ENCODE measurements around the gene PPP1R14C. TPM values are rescaled to one million over a fixed set of nuclear protein-coding genes. Genes with fewer than 3 reads are reported as not detected.

Gene PPP1R14C
- total and polyA plus RNA-seq, 10 of the 15 experiments (the other 5 are each of a cell fraction or from before 2014, with no cell fraction given), result 0.07 to 1.6 (median 0.13) TPM; not detected in 4

DNA sequence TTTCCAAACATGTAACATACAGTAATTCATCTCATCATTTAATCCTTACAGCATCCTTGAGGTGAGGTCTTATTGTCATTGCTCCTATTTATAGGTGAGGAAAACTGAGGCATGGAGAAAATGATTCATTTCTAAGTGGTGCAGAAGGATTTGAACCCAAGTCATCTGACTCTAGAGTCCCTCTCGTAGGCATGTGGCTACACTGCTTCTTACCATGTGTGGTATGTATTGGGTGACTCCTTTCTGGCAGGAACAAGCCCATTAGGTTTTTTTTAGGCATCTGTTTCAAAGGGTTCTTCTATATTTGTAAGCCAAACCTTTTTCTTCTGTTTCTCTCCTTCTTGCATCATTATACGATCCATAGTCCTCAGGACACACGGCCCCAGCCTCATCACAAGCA lies 94.8 kb downstream of the PPP1R14C start (continued):
- TF ChIP-seq MYB (IDR thresholded peaks at IDR 0.05; ENCODE audit: borderline replicate concordance, low read depth, low read length) (no peak), ATF7 (IDR thresholded peaks at IDR 0.05; ENCODE audit: low read depth) (no peak), CHD2 (IDR thresholded peaks at IDR 0.05; ENCODE audit: borderline replicate concordance, low read depth, low read length) (no peak)
- TF ChIP-seq, protein P1, sequence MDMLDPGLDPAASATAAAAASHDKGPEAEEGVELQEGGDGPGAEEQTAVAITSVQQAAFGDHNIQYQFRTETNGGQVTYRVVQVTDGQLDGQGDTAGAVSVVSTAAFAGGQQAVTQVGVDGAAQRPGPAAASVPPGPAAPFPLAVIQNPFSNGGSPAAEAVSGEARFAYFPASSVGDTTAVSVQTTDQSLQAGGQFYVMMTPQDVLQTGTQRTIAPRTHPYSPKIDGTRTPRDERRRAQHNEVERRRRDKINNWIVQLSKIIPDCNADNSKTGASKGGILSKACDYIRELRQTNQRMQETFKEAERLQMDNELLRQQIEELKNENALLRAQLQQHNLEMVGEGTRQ (IDR thresholded peaks at IDR 0.05; ENCODE audit: borderline replicate concordance, low read depth, low read length), result no peak

DNA sequence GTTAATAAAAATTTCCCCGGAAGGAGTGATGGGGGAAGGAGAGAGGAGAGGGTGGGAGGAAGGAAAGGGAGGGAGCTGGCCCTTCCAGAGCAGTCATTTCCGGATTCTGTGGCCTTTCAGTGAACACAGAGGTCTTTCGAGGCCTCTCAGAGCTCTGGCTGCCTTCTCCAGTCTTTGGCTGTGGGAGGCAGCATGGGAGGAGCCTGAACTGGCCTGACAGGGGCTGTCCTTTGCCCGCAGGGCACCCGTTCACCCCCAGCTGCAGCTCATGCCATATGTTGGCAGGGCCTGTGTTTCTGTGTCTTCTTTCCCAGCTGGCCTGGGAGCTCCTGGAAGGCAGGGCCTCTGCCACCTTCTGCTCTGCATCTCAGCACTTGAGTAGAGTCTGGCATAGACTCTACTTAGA lies 95.5 kb downstream of the PPP1R14C start:
- Histone ChIP-seq H3K79me2 (ENCODE audit: control insufficient read depth, insufficient read depth, low read length) (no peaks in the 10 kb centered on the region), H2AFZ (ENCODE audit: control insufficient read depth, low read depth, low read length) (no peak overlapping the region), H3K9me3 (replicated peaks; ENCODE audit: control insufficient read depth, insufficient read depth, low read length) (no peaks in the 10 kb centered on the region), H3K4me3 (no peak overlapping the region), H3K36me3 (ENCODE audit: control insufficient read depth in 2 of 2, insufficient read depth in 2 of 2, low read length in 1 of 2) (no peaks in the 10 kb centered on the region), H3K4me1 (ENCODE audit: control insufficient read depth, insufficient read depth, low read length) (no peaks in the 10 kb centered on the region), H3K27me3 (replicated peaks in 1 of 2; ENCODE audit: control insufficient read depth in 2 of 2, insufficient read depth in 2 of 2, low read length in 1 of 2) (peaks cover 0 to 2% of the 10 kb centered on the region in 2 experiments; a peak in 2 of 4 replicates), H4K20me1 (ENCODE audit: control insufficient read depth, insufficient read depth) (no peaks in the 10 kb centered on the region), H3K4me2 (ENCODE audit: control insufficient read depth, insufficient read depth) (no peak overlapping the region), H3K27ac (ENCODE audit: control insufficient read depth, insufficient read depth) (no peak overlapping the region), H3K9ac (ENCODE audit: control insufficient read depth, insufficient read depth, low read length) (no peak overlapping the region)
- ChIA-PET RAD21 (ENCODE audit: unreplicated experiment) (interaction anchor here (0.7 kb wide), 1 partner anchor 456 kb away, joined by 3 read pairs; no protein-coding TSS in a partner anchor), CTCF (interaction anchor here (0.9 kb wide), 1 partner anchor 9 kb away, joined by 3 read pairs; no protein-coding TSS in a partner anchor), SMC1A (ENCODE audit: uncharacterized antibody, unreplicated experiment) (no interaction called here), POLR2A (no interaction called here)
- no TSS peak for BruUV-seq (replicated peaks)
- ATAC-seq (peak; percentile 33), FAIRE-seq (no peak), DNase-seq (ENCODE audit: low read depth, low spot score) (no peak)
- intact Hi-C loops (cut with micrococcal nuclease; ENCODE audit: unreplicated experiment), result no loop called here
- 24% methylated on average over 5 of the region's 5 CpGs for WGBS (ENCODE audit: insufficient coverage, insufficient replicate concordance, low lambda C conversion rate, missing lambda C conversion rate)
- in situ Hi-C loops (cut with MboI), result no loop called here
- TF ChIP-seq PKNOX1 (IDR thresholded peaks at IDR 0.05) (no peak), MEF2A (IDR thresholded peaks at IDR 0.05; ENCODE audit: insufficient read depth, low read depth, low read length) (no peak), ETV6 (conservative IDR thresholded peaks at IDR 0.05 in 1 of 2, IDR thresholded peaks at IDR 0.05 in 1 of 2; ENCODE audit: borderline replicate concordance in 1 of 2, low read depth in 1 of 2) (no peak), CHD1 (IDR thresholded peaks at IDR 0.05; ENCODE audit: low read depth, low read length) (no peak), PAX5 (IDR thresholded peaks at IDR 0.05; ENCODE audit: borderline replicate concordance, low read depth, low read length) (no peak), POLR2AphosphoS2 (IDR thresholded peaks at IDR 0.05; ENCODE audit: low read depth, low read length) (no peak), ZSCAN29 (IDR thresholded peaks at IDR 0.05) (no peak), ELK1 (IDR thresholded peaks at IDR 0.05; ENCODE audit: low read depth, low read length) (no peak), NR2C2 (IDR thresholded peaks at IDR 0.05; ENCODE audit: borderline replicate concordance, control insufficient read depth, insufficient read length, low read depth) (no peak), GABPA (IDR thresholded peaks at IDR 0.05; ENCODE audit: low read depth) (no peak)
- TF ChIP-seq, protein P2, sequence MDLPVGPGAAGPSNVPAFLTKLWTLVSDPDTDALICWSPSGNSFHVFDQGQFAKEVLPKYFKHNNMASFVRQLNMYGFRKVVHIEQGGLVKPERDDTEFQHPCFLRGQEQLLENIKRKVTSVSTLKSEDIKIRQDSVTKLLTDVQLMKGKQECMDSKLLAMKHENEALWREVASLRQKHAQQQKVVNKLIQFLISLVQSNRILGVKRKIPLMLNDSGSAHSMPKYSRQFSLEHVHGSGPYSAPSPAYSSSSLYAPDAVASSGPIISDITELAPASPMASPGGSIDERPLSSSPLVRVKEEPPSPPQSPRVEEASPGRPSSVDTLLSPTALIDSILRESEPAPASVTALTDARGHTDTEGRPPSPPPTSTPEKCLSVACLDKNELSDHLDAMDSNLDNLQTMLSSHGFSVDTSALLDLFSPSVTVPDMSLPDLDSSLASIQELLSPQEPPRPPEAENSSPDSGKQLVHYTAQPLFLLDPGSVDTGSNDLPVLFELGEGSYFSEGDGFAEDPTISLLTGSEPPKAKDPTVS (IDR thresholded peaks at IDR 0.05; ENCODE audit: low read depth, low read length), result no peak

All from GM12878 (cell line).